Measurements from ENCODE around the gene ASTN2.

DNA sequence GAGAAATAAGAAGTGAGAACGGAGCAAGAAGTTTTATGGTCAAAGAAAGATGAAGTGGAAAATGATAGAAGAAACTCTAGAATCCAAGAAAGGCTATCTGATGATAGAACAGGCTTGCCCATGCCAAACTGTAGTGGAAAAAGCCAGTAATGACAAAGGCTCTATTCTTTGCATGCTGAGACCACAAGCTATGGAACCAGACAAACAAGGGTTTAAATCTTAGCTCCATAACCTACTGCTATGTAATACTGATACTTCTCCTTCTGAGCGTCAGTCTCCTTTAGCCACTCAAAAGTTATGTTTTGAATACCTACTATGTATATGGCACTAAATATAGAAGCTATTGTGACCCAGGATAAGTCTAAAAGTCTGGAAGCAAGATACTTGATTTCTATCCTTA is 778.9 kb downstream of the ASTN2 start:
- TF ChIP-seq, protein P1, sequence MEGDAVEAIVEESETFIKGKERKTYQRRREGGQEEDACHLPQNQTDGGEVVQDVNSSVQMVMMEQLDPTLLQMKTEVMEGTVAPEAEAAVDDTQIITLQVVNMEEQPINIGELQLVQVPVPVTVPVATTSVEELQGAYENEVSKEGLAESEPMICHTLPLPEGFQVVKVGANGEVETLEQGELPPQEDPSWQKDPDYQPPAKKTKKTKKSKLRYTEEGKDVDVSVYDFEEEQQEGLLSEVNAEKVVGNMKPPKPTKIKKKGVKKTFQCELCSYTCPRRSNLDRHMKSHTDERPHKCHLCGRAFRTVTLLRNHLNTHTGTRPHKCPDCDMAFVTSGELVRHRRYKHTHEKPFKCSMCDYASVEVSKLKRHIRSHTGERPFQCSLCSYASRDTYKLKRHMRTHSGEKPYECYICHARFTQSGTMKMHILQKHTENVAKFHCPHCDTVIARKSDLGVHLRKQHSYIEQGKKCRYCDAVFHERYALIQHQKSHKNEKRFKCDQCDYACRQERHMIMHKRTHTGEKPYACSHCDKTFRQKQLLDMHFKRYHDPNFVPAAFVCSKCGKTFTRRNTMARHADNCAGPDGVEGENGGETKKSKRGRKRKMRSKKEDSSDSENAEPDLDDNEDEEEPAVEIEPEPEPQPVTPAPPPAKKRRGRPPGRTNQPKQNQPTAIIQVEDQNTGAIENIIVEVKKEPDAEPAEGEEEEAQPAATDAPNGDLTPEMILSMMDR (IDR thresholded peaks at IDR 0.05; ENCODE audit: insufficient read depth, low read depth, low read length), result no peak
- TF ChIP-seq EZH2 (IDR thresholded peaks at IDR 0.05; ENCODE audit: insufficient read depth, low read length), result no peak
